Immature natural killer cell (primary cell): ENCODE results near the gene TRAM2. TPM values are rescaled to one million over a fixed set of nuclear protein-coding genes. Genes with fewer than 3 reads are reported as not detected.

ENCODE experiments used
- DNase-seq, 3 donors: peaks; one replicate each; pipeline ENCODE4 v3.0.0; 2022; ENCODE audit warnings: mixed read lengths in 1 of 3
- H3K27ac Mint-ChIP-seq, 6 donors: one replicate each; pipeline ENCODE4 v1.8.0; 2020; ENCODE audit warnings: mixed read lengths in 6 of 6, mild to moderate bottlenecking in 5 of 6, inconsistent platforms in 4 of 6, moderate library complexity in 3 of 6
- H3K27me3 Mint-ChIP-seq, 3 donors: one replicate each; pipeline ENCODE4 v1.8.0; 2020 to 2021; ENCODE audit warnings: low read depth in 3 of 3, mild to moderate bottlenecking in 3 of 3, mixed read lengths in 3 of 3, moderate library complexity in 3 of 3, inconsistent platforms in 1 of 3
- H3K36me3 Mint-ChIP-seq, 3 donors: one replicate each; pipeline ENCODE4 v1.8.0; 2020; ENCODE audit warnings: mixed read lengths in 3 of 3, inconsistent platforms in 2 of 3, mild to moderate bottlenecking in 2 of 3
- H3K4me1 Mint-ChIP-seq, 2 donors: one replicate each; pipeline ENCODE4 v1.8.0; 2020; ENCODE audit warnings: inconsistent platforms in 2 of 2, mild to moderate bottlenecking in 2 of 2, mixed read lengths in 2 of 2, moderate library complexity in 1 of 2
- H3K4me3 Mint-ChIP-seq, 5 donors: one replicate each; pipeline ENCODE4 v1.8.0; 2020; ENCODE audit warnings: mild to moderate bottlenecking in 5 of 5, mixed read lengths in 5 of 5, inconsistent platforms in 3 of 5, moderate library complexity in 3 of 5
- H3K9me3 Mint-ChIP-seq, 6 donors: one replicate each; pipeline ENCODE4 v1.8.0; 2020; ENCODE audit warnings: mild to moderate bottlenecking in 6 of 6, mixed read lengths in 6 of 6, inconsistent platforms in 4 of 6, moderate library complexity in 3 of 6
- polyA plus RNA-seq, 3 donors: library from polyadenylated mRNA; unstranded; fragments of 300-500 nt; fragmentation: Illumina TruSeq; gene quantifications; one replicate each; pipeline ENCODE4 v1.2.3, GENCODE V29; 2021

The TRAM2 gene
- polyA plus RNA-seq, 3 donors from 2014 or later: 1.7 to 7.0 (median 4.4) TPM

GRCh38 chr6:52603000-52603795, 26.3 kb upstream of the TRAM2 start:
- Mint-ChIP-seq H3K27ac (no peak overlapping the region), H3K36me3 (no peaks in the 10 kb centered on the region), H3K4me3 (no peak overlapping the region), H3K27me3 (peaks cover 0 to 1% (median 0%) of the 10 kb centered on the region in 3 donors), H3K9me3 (peaks cover 0 to 3% (median 0%) of the 10 kb centered on the region in 6 donors), H3K4me1 (peaks cover under 1% of the 10 kb centered on the region in 2 donors)
- DNase-seq: no peak

- Mint-ChIP-seq H3K36me3 (no peaks in the 10 kb centered on the region), H3K4me1 (peaks cover 4 to 6% of the 10 kb centered on the region in 2 donors), H3K27ac (no peak overlapping the region), H3K4me3 (no peak overlapping the region), H3K9me3 (peaks cover 0 to 2% (median 0%) of the 10 kb centered on the region in 6 donors), H3K27me3 (peaks cover 0 to 2% (median under 1%) of the 10 kb centered on the region in 3 donors)
- DNase-seq: no peak
Observed at GRCh38 chr6:52598824-52599190, 21.9 kb upstream of the TRAM2 start.

GRCh38 chr6:52598123-52598823, 21.4 kb upstream of the TRAM2 start:
- Mint-ChIP-seq H3K36me3 (no peaks in the 10 kb centered on the region), H3K4me3 (peak overlapping the region in 1 of 5 donors; percentile 14), H3K27ac (no peak overlapping the region), H3K4me1 (peaks cover 4 to 6% of the 10 kb centered on the region in 2 donors), H3K9me3 (peaks cover 0 to 2% (median 0%) of the 10 kb centered on the region in 6 donors), H3K27me3 (peaks cover under 1 to 2% (median 2%) of the 10 kb centered on the region in 3 donors)
- peak; percentile 37 to 43 (median 39) for DNase-seq

- Mint-ChIP-seq H3K4me1 (peaks cover 4 to 6% of the 10 kb centered on the region in 2 donors), H3K27me3 (peaks cover 1 to 2% (median 2%) of the 10 kb centered on the region in 3 donors), H3K36me3 (no peaks in the 10 kb centered on the region), H3K27ac (no peak overlapping the region), H3K9me3 (peaks cover 0 to 2% (median 0%) of the 10 kb centered on the region in 6 donors), H3K4me3 (no peak overlapping the region)
- DNase-seq: no peak
Observed at GRCh38 chr6:52597738-52598122, 20.9 kb upstream of the TRAM2 start.

GRCh38 chr6:52596371-52597028, 19.6 kb upstream of the TRAM2 start:
- peaks cover 1 to 5% (median 2%) of the 10 kb centered on the region in 3 donors for H3K27me3 Mint-ChIP-seq
- peaks cover 4 to 6% of the 10 kb centered on the region in 2 donors for H3K4me1 Mint-ChIP-seq
- H3K36me3 Mint-ChIP-seq: no peaks in the 10 kb centered on the region
- H3K9me3 Mint-ChIP-seq: no peaks in the 10 kb centered on the region
- H3K27ac Mint-ChIP-seq: no peak overlapping the region
- no peak for DNase-seq
- H3K4me3 Mint-ChIP-seq: no peak overlapping the region

GRCh38 chr6:52595796-52596130, 18.9 kb upstream of the TRAM2 start:
- no peak overlapping the region for H3K4me3 Mint-ChIP-seq
- H3K4me1 Mint-ChIP-seq: peaks cover 4 to 6% of the 10 kb centered on the region in 2 donors
- peaks cover 1 to 5% (median 2%) of the 10 kb centered on the region in 3 donors for H3K27me3 Mint-ChIP-seq
- H3K27ac Mint-ChIP-seq: no peak overlapping the region
- H3K9me3 Mint-ChIP-seq: no peaks in the 10 kb centered on the region
- no peak for DNase-seq
- no peaks in the 10 kb centered on the region for H3K36me3 Mint-ChIP-seq

GRCh38 chr6:52595000-52595795, 18.3 kb upstream of the TRAM2 start:
- Mint-ChIP-seq H3K4me3 (no peak overlapping the region), H3K4me1 (peaks cover 4 to 6% of the 10 kb centered on the region in 2 donors), H3K36me3 (no peaks in the 10 kb centered on the region), H3K27me3 (peaks cover 1 to 5% (median 2%) of the 10 kb centered on the region in 3 donors), H3K27ac (no peak overlapping the region), H3K9me3 (no peaks in the 10 kb centered on the region)
- no peak for DNase-seq

GRCh38 chr6:52594221-52594620, 17.4 kb upstream of the TRAM2 start:
- no peak overlapping the region for H3K4me3 Mint-ChIP-seq
- DNase-seq: no peak
- peaks cover 1 to 5% (median 2%) of the 10 kb centered on the region in 3 donors for H3K27me3 Mint-ChIP-seq
- no peaks in the 10 kb centered on the region for H3K9me3 Mint-ChIP-seq
- no peak overlapping the region for H3K27ac Mint-ChIP-seq
- no peaks in the 10 kb centered on the region for H3K36me3 Mint-ChIP-seq
- peaks cover 4 to 6% of the 10 kb centered on the region in 2 donors for H3K4me1 Mint-ChIP-seq

- H3K36me3 Mint-ChIP-seq: peaks cover 0 to 9% (median 0%) of the 10 kb centered on the region in 3 donors
- H3K27ac Mint-ChIP-seq: no peak overlapping the region
- no peaks in the 10 kb centered on the region for H3K9me3 Mint-ChIP-seq
- DNase-seq: no peak
- H3K27me3 Mint-ChIP-seq: peaks cover 1 to 5% (median 4%) of the 10 kb centered on the region in 3 donors
- no peak overlapping the region for H3K4me3 Mint-ChIP-seq
- H3K4me1 Mint-ChIP-seq: peaks cover 0 to 4% of the 10 kb centered on the region in 2 donors
Observed at GRCh38 chr6:52591832-52592231, 15.0 kb upstream of the TRAM2 start.

- Mint-ChIP-seq H3K27ac (no peak overlapping the region), H3K4me1 (peaks cover 0 to 2% of the 10 kb centered on the region in 2 donors), H3K36me3 (peaks cover 0 to 10% (median 0%) of the 10 kb centered on the region in 3 donors), H3K27me3 (peaks cover 1 to 5% (median 4%) of the 10 kb centered on the region in 3 donors), H3K9me3 (no peaks in the 10 kb centered on the region), H3K4me3 (no peak overlapping the region)
- DNase-seq: no peak
Observed at GRCh38 chr6:52590152-52590891, 13.5 kb upstream of the TRAM2 start.

GRCh38 chr6:52588710-52589091, 11.8 kb upstream of the TRAM2 start:
- DNase-seq: no peak
- Mint-ChIP-seq H3K9me3 (no peaks in the 10 kb centered on the region), H3K4me1 (peaks cover 0 to 2% of the 10 kb centered on the region in 2 donors), H3K27me3 (peaks cover 1 to 3% (median 2%) of the 10 kb centered on the region in 3 donors), H3K4me3 (no peak overlapping the region), H3K36me3 (peaks cover 0 to 10% (median 0%) of the 10 kb centered on the region in 3 donors), H3K27ac (no peak overlapping the region)

- peaks cover under 1 to 2% (median 2%) of the 10 kb centered on the region in 3 donors for H3K27me3 Mint-ChIP-seq
Observed at GRCh38 chr6:52588087-52588709, 11.3 kb upstream of the TRAM2 start.

More at GRCh38 chr6:52588087-52588709, 11.3 kb upstream of the TRAM2 start:
- Mint-ChIP-seq H3K4me3 (no peak overlapping the region), H3K9me3 (no peaks in the 10 kb centered on the region), H3K4me1 (peaks cover 0 to 2% of the 10 kb centered on the region in 2 donors), H3K36me3 (peaks cover 0 to 10% (median 0%) of the 10 kb centered on the region in 3 donors), H3K27ac (no peak overlapping the region)
- no peak for DNase-seq
